Activated gamma-delta T cell treated with Interleukin-2 at 50 U/mL for 16 hours (primary cell): ENCODE results near the gene CXXC5.
"Not testable (repeated sequence)": the region's sequence is repeated elsewhere in the genome, so short reads cannot be mapped to it uniquely, and the experiment has no call there.

ENCODE experiments used
- DNase-seq: peaks from one replicate; pipeline ENCODE4 v3.0.0-alpha.2; 2020

The CXXC5 gene

GRCh38 chr5:139719970-139720369 lies 71.8 kb downstream of the CXXC5 start:
- not testable (repeated sequence) for DNase-seq

DNA sequence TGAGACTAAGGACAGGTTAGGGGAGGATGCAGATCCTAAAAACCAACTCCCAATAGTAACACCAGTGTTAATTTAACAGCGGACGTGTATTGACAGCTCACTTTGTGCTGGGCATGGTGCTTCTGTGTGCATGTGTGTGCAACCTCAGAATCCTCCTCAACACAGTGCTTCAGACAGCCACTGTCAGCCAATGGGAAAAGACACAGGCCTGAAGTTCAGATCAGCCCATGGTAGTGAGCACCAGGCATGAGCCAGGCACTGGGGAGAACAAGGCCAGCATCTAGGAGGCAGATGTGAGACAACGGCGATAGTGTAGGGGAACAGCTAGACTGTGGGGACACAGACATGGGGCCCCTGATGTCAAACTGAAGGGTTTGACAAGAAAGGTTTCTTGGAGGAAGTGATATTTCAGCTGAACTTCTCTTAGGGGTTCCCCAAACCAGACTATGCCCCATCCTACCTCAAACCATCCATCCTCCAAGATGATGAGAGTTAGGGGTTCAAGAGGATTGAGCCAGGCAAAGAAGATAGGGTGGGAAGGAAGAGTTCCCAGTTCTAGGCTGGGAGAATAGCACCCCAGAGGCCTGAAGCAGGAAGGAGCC lies 75.9 kb downstream of the CXXC5 start:
- no peak for DNase-seq

GRCh38 chr5:139725073-139725830 lies 77.1 kb downstream of the CXXC5 start:
- DNase-seq: no peak

DNA sequence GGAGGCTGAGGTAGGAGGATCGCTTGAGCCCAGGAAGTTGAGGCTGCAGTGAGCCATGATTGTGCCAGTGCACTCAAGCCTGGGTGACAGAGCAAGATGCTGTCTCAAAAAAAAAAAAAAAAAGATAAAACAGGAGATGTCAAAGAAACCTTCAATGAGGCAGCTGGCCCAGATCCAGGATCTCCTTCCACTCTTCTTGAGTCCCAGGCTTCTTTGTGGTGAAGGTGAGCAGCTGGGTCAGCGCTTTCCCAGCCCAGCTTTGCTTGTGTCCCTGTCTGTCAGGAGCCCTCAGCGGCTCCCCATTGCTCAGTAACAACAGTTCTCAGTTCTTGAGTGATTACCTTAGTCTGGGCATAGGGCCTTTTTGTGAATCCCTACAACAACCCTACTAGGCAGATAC lies 78.1 kb downstream of the CXXC5 start:
- DNase-seq: no peak

DNA sequence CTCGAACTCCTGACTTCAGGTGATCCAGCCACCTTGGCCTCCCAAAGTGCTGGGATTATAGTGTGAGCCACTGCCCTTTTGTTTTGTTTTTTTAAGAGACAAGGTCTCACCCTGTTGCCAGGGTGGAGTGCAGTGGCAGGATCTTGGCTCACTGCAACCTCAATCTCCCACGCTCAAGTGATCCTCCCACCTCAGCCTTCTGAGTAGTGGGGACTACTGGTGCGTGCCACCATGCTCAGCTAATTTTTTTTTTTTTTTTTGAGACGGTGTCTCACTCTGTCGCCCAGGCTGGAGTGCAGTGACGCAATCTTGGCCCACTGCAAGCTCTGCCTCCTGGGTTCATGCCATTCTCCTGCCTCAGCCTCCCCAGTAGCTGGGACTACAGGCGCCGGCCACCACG lies 79.5 kb downstream of the CXXC5 start:
- DNase-seq: not testable (repeated sequence)

- DNase-seq: no peak
Measured at GRCh38 chr5:139731281-139731680, 83.1 kb downstream of the CXXC5 start.

DNA sequence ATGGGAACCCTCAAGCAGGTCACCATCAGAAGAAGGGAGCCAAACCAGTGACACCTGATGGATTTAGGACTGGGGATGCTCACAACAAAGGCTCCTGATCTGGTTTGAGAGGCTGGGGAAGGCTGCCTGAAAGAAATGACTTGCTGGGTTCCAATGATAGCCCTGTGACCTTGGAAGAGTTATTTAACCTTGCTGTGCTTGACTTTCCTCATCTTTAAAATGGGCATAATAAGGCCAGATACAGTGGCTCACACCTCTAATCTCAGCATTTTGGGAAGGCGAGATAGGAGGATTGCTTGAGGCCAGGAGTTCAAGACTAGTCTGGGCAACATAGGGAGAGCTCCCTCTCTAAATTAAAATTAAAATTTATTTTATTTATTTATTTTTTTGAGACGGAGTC lies 83.9 kb downstream of the CXXC5 start:
- no peak for DNase-seq

DNA sequence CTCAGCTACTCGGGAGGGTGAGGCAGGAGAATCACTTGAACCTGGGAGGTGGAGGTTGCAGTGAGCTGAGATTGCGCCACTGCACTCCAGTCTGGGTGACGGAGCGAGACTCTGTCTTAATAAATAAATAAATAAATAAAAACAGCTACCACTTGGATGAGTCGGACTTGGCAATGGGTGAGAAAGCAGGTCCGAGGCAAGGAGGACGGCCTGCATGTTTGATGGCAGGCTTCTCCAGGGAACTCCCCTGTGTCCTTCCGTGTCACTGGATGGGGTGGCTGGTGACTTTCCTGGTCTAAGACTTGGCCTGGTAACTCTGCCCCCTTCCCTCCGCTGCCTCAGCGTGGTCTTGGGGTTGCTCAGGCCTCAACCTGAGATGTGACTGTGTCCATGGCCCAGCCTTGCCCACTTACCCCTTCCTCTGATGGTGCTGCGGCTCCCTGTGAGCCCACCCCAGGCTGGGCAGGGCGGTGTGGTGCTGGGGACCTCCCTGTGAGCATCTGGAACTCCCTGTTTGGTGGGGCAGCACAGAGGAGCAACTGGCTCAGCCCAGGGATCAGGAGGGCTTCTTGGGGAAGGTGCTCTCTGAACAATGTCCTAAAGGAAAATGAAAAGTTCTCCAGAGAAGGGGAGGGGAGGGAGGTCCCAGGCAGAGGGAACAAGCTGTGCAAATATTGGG lies 85.0 kb downstream of the CXXC5 start:
- no peak for DNase-seq
